ENCODE data around the gene SNUPN. TPM values are rescaled to one million over a fixed set of nuclear protein-coding genes. Genes with fewer than 3 reads are reported as not detected.
A peak's percentile ranks its signal among the peaks of the same experiment; 100 is the strongest.

The SNUPN gene
- total RNA-seq, 1 donor from 2014 or later = 23.7 TPM

DNA sequence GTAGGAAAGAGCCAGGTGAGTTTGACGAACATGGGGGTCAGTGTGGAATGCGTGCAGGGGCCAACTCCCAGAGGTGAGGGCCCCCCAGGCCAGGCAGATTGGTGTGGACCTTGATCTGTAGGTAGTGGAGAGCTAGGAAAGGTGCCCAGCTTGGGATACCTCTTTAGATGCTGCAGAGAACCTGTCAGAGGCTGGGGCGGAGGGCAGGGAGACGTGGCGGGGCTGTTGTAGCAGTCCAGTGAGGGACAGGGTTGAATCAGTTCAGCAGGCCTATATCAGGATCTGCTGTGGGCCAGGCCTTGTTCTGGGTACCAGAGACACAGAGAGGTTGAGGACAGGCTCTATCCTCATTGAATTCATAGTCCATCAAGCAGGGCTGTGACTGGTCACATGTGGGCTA is 30.8 kb upstream of the SNUPN start:
- DNase-seq (ENCODE audit: low spot score) = no peak
- intact Hi-C loops (cut with DNase I) = no loop called here
- no peak for ATAC-seq

DNA sequence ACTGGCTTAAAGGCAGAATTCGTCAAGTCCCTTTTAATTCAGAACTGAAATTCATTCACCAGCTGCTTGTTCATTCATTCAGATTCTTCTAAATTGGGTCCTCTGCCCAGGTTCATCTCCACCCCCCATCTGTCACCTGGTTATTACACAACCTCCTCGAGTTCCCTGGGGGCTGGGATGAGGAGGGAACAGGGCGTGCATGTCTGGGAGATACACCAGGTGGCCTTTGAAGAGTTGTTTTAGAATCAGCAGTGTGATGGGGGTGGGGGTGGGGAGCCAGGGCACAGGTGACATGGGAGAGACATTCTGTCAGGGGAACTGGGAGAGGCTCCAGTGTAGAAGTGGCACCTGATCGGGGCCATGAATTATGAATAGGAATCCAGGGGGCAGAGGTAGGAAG is 30.4 kb upstream of the SNUPN start:
- ATAC-seq (no peak), DNase-seq (ENCODE audit: low spot score) (no peak)
- intact Hi-C loops (cut with DNase I) = no loop called here

DNA sequence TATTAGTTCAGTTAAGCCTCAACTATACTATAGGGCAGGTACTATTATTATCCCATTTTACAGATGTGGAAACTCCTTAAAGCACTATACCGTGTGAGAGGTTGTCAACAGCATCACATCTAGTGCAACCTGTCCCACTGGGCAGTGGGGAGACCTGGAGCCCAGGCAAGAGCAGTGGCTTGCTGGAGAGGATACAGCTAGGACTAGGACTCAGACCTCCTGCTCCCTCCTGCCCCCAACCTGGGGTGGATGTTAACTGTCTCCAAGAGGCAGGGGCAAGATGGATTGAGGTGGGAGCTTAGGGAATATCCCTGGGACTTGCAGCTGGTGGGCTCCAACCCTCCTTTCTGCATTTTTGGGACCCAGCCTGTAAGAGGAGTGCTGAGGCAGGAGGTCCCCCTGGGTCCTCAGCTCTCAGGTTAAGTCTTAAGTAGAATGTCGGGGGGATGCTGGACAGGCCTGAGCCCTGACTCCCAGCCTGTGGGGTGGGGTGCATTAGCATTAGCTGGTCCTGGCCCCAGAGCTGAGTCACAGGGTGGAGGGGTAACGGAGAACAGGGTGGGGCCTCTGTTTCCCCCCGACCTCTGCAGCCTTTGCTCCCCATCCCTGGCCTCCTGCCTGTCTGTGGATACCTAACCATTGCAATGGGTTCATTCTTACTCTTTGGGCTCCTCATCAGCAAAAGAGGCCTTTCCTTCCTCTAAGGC is 28.8 kb upstream of the SNUPN start:
- intact Hi-C loops (cut with DNase I) = no loop called here
- DNase-seq (ENCODE audit: low spot score) (peak; percentile 48), ATAC-seq (no peak)

DNA sequence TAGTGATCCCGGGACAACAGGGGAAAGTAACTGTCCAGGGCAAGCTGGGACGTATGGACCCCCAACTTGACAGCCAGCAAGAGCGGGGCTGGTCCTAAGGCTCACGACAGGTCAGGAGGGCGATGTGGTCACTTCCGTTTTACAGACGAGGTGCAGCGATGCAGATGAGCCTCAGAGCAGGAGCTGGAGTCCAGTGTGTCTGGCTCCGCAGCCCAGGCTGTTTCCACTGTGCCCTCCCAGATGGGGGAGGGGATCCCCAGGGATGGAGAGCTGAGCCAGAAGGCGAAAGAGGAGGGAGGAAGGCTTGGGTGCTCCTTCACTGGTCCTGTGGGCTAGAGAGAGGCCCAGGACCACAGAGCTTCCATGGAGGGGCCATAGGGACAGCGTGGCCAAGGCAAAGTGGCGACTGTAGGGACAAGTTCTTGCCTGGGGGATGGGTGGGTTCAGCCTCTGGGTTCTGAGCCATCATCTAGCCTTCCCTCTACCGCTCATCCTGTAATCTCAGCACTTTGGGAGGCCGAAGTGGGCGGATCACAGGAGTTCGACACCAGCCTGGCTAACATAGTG is 27.9 kb upstream of the SNUPN start:
- DNase-seq (ENCODE audit: low spot score) = peak; percentile 57
- intact Hi-C loops (cut with DNase I) = no loop called here
- peak; percentile 2 for ATAC-seq

DNA sequence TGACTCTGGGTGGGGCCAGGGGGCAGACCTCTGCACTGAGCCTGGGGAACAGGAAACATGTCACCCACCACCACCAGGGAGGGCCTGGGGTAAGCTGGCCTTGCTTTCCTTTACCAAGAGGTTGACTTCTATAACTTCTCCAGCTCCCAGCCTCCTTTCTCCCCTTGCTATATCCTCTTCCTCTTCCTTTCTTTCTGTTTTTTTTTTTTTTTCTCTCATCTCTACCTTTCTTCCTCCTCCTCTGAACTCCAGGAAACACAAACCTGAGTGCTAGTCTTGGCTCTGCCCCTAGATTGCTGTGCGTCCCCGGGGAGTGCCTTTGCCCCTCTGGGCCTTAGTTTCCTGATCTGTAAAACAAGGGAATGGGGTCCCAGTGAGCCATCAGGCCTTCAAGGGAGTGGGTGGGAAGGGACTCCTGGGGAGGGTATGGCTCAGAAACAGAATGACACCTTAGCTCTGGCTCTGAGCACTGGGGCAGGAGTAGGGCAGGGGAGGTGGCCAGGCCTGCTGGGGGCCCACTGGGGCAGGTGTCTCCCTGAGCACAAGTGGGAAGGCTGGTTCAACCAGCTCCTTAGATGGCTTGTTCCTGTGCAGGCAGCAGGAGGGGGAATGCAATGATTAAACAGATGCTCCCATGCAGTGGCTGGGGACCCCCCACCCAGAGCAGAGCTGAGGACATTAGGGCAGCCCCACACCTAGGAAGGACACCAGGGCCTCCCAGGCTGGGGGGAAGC is 26.5 kb upstream of the SNUPN start:
- intact Hi-C loops (cut with DNase I) = loop anchor here (1.0 kb wide), 1 partner anchor 15 kb away; no protein-coding TSS in a partner anchor
- DNase-seq (ENCODE audit: low spot score) (no peak), ATAC-seq (no peak)

DNA sequence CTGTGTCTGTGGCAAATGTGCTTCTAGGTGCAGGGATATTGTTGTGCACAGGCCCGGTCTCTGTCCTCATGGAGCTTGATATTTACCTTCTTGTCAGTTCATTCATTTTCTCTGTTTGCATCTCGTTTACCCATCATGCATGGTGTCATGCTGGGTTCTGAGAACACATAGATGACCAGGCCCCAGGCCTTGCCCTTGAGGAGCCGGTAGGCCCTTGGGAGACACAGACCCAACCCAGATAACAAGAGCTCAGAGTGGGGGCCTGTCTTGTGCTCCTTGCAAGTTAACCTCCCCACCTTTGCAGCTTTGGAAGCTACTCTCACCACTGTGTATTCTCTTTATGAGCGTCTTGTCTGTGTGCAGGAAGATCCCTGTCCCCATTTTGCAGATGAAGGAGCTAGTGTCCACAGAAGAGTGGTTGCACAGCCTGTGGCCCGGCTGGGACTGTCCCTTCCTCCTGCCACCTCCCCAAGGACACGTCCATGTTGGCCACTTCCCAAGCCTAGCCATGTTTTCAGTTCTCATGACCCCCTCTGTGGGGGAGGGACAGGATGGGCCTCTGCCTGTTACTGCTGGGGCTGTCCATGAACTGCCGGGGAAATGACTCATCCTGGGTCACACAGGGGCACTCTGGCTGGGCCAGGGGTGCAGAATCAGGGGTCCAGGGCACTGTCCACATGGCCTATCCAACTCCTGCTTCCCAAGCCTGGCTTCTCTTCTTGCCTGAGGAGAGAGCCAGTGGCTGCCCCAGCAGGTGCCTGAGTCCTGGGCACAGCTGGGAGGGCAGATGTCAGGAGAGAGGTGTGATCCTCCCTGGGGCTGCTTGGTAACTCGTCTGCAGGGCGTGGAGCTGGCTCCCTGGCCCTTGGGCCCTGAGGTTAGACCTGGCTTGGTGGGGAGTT is 25.6 kb upstream of the SNUPN start:
- DNase-seq (ENCODE audit: low spot score) (no peak), ATAC-seq (no peak)
- intact Hi-C loops (cut with DNase I) = no loop called here

DNA sequence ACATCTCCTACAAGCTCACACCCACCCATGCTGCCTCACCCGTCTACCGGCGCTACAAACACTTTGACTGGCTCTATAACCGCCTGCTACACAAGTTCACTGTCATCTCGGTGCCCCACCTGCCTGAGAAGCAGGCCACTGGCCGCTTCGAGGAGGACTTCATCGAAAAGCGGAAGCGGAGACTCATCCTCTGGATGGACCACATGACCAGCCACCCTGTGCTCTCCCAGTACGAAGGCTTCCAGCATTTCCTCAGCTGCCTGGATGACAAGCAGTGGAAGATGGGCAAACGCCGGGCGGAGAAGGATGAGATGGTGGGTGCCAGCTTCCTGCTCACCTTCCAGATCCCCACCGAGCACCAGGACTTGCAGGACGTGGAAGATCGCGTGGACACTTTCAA is 24.3 kb upstream of the SNUPN start:
- no peak for DNase-seq (ENCODE audit: low spot score)
- intact Hi-C loops (cut with DNase I) = no loop called here
- no peak for ATAC-seq

DNA sequence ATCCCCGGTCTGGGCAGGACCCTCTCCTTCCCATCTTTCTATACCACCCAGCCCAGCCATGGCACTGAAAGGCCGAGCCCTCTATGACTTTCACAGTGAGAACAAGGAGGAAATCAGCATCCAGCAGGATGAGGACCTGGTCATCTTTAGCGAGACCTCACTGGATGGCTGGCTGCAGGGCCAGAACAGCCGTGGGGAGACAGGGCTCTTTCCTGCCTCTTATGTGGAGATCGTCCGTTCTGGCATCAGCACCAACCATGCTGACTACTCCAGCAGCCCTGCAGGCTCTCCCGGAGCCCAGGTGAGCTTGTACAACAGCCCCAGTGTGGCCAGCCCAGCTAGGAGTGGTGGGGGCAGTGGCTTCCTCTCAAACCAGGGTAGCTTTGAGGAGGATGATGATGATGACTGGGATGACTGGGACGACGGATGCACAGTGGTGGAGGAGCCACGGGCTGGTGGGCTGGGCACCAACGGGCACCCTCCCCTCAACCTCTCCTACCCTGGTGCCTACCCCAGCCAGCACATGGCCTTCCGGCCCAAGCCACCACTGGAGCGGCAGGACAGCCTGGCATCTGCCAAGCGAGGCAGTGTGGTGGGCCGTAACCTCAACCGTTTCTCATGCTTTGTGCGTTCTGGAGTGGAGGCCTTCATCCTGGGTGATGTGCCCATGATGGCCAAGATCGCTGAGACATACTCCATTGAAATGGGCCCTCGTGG is 23.7 kb upstream of the SNUPN start:
- intact Hi-C loops (cut with DNase I) = no loop called here
- ATAC-seq = no peak
- DNase-seq (ENCODE audit: low spot score) = no peak

DNA sequence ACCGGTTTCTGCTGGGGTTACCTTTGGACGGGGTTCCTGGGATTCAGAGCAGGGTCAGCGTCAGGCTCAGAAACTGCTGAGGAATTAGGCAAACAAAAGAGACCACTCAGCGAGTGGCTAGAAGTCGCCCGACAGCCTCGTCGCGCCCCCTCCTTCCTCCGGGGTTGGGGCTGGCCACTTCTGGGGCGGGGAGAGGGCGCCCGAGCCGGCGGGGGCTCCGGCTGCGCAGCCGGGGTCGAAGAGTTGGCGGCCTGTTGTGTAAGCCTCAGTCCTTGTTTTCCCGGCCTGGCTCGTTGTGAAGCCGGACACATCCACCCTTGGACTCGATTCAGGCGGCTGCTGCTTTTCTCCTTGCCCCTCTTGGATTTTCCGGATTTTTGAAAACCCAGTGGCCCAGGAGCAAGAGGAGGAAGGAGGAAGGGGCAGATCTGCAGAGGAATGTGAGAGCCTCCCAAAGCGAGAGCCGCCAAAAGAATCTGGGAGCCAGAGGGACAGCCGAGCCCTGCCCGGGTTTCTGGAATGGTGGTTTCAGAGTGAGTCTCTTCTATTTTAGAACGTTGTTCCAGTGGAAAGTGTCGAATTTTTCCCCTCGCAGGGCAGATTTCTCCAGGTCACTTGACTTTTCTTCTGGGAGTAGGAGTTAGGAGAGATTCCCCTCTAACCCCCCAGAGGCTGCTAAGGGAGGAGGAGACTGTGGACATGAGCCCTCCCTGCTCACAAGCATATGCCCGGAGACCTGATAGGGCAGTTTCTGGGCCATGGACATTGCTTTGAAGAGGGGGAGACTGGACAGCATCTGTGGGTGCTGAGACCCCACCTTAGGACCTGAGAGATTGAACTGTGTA is 22.9 kb upstream of the SNUPN start:
- peak; percentile 64 for ATAC-seq
- intact Hi-C loops (cut with DNase I) = no loop called here

DNA sequence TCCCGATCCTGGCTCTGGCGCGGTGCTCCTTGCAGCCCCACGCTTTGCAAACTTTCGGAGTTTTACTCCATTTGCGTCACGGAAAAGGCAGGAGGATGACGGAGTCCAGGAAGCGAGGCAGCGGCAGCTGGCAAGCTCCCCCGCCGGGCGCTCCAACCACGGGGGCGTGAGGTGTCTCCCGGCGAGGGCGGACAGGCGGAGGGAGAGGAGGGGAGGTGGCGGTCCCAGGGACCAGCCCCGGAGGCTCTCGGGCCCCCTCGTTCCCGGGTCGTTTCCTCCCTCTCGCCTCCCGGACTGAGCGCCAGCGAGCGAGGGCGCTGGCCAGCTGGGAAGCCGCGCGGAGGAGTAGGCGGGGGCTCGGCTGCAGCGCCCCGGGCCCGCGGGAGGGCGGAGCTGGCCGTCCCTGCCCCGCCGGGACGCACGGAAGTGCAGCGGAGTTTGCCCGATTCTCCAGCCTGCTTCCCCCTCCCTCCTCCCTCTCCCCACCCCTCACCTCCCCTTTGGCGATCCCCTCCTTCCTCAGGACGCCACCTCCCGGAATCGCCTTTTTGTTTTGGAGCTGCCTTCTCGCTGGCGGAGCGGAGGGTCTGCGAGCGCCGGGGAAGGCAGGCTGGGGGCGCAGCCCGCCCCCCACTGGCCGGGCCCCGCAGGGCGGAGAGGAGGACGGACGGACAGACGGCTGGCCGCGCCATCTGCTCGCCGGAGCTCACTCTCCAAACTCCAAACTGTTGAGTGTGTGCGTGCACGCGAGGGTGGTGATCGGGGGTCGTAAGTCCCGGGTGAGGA is 22.0 kb upstream of the SNUPN start, which contains the start of gene SNX33:
Gene SNX33, plus strand, starts transcription at position 543 of the 786 bp plus-strand sequence. CDS start 1,191 bp downstream, outside the sequence.
- DNase-seq (ENCODE audit: low spot score) (peak; percentile 89), ATAC-seq (peak; percentile 86)
- intact Hi-C loops (cut with DNase I) = no loop called here

More for the DNA sequence above, 22.9 kb upstream of the SNUPN start:
- DNase-seq (ENCODE audit: low spot score) = peak; percentile 81

DNA sequence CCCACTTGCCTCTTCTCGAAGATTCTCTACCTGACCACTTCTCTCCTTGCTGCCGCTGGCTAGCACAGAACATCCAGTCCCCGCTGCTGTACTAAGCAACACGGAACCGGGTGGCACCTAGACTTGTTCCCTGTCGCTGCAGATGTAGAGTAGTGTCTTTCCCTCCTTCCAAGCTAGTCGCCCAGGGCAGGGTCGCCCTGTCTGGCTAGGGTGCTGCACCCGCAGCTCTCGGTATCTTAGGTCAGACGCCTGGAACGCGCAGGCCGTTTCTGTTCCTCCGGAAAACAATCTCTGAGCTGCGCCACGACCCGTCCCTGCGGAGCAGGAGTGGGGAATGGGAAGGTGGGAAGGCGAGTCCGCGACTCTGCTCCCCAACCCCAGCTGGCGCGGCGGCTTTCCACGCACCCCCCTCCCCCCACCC is 21.4 kb upstream of the SNUPN start:
- DNase-seq (ENCODE audit: low spot score) (no peak), ATAC-seq (peak; percentile 38)
- intact Hi-C loops (cut with DNase I) = no loop called here

DNA sequence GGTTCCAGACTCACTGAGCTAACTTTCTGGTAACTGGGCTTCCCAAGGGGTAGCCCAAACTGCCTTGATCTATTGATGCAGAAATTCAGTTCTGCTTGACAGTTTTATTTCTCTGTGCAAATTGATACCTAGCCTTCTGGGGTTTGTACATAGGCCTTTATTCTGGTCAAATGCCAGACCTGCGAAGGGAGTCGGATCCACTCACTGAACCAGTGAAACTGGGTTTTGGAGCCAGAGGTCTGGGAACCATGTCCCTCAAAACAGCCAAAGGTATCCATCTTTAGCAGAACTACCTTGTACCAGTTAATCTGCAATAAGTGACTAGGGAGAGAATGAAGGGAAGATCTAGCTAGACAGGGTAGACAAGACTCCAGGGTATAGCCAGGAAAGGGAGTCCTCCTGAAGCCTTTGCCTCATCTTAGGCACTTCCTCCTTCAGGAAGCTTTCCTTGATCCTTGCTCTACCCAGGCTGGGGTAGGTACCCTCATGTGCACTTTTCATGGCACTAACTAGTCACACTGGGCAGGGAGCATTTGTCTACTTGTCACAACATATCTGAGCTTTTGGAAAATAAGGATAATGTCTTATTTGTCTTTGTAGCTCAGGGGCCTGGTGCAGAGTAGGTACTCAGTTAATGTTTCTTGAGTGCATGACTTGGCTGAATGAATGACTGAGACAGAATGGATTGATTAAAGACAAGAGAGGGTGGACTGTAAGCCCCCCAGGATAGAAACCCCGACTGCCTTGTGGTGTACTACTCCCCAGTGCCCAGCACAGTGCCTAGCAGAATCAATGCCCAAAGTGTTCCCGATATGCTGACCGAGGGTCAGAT is 20.8 kb upstream of the SNUPN start:
- ATAC-seq (no peak), DNase-seq (ENCODE audit: low spot score) (no peak)
- intact Hi-C loops (cut with DNase I) = no loop called here

GRCh38 chr15:75644376-75644775 is 18.9 kb upstream of the SNUPN start:
- intact Hi-C loops (cut with DNase I) = no loop called here

DNA sequence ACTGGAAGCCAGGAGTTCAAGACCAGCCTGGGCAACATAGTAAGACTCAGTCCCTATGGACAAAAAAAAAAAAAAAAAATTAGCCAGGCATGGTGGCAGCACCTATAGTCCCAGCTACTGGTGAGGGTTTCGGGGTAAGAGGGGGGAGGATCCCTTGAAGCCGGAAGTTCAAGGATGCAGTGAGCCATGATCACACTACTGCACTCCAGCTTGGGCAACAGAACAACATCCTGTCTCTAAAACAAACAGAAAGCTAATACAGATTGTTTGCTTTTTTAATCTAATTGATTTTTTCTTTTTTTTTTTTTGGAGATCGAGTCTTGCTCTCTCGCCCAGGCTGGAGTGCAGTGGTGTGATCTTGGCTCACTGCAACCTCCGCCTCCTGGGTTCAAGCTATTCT is 16.1 kb upstream of the SNUPN start:
- intact Hi-C loops (cut with DNase I) = no loop called here
- DNase-seq (ENCODE audit: low spot score) (no peak), ATAC-seq (no peak)

More at GRCh38 chr15:75644376-75644775, 18.9 kb upstream of the SNUPN start:
- no peak for DNase-seq (ENCODE audit: low spot score)
- ATAC-seq = no peak

GRCh38 chr15:75641179-75641503 is 15.6 kb upstream of the SNUPN start:
- intact Hi-C loops (cut with DNase I) = no loop called here
- no peak for ATAC-seq
- no peak for DNase-seq (ENCODE audit: low spot score)

GRCh38 chr15:75640483-75641178 is 15.1 kb upstream of the SNUPN start:
- intact Hi-C loops (cut with DNase I) = no loop called here
- no peak for DNase-seq (ENCODE audit: low spot score)
- ATAC-seq = peak; percentile 49
